Mucosa of descending colon (tissue), 3 donors: Measurements from ENCODE around the gene ALKBH4. TPM values are rescaled to one million over a fixed set of nuclear protein-coding genes. Genes with fewer than 3 reads are reported as not detected.
A peak's percentile ranks its signal among the peaks of the same experiment; 100 is the strongest.

ENCODE experiments used
- ATAC-seq: fragments of 200-7000 bp; cut with Tn5 transposase; one replicate; pipeline ENCODE4 v1.9.1; 2020; ENCODE audit warnings: mild to moderate bottlenecking, moderate library complexity
- DNase-seq, 3 donors: peaks; one replicate each; pipeline ENCODE4 v3.0.0-alpha.2; 2020
- H3K36me3 ChIP-seq: fragments of 200-600 bp; one replicate; pipeline ENCODE4 v1.8.0; 2021; ENCODE audit warnings: low read depth, mild to moderate bottlenecking
- H3K4me1 ChIP-seq: fragments of 200-600 bp; one replicate; pipeline ENCODE4 v1.8.0; 2021; ENCODE audit warnings: low read depth, mild to moderate bottlenecking
- H3K4me3 ChIP-seq: fragments of 200-600 bp; one replicate; pipeline ENCODE4 v1.8.0; 2021; ENCODE audit warnings: mild to moderate bottlenecking
- H3K9me3 ChIP-seq: fragments of 200-600 bp; one replicate; pipeline ENCODE4 v1.8.0; 2021; ENCODE audit warnings: mild to moderate bottlenecking
- CTCF ChIP-seq: fragments of 200-600 bp; IDR thresholded peaks from one replicate; pipeline ENCODE4 v1.8.0; 2022; ENCODE audit warnings: antibody characterized with exemption, mild to moderate bottlenecking
- intact Hi-C, 2 donors: fragments of 100-400 bp; cut with DNase I in 1 of 2; cut with micrococcal nuclease in 1 of 2; formaldehyde crosslinking; loops; one replicate each; pipeline versions ENCODE4 v1.11.0 to v1.11.1; 2022; cut with DNase I, micrococcal nuclease
- microRNA-seq: library from miRNA; unstranded; fragments of <30 nt; microRNA quantifications from one replicate; pipeline ENCODE4, GENCODE V29; 2019
- total RNA-seq, 3 donors: library from RNA; stranded (reverse); fragmentation: NEBNext Ultra II Directional in 2 of 3; extraction: Animal tissue kit (Norgen Biotek cat#: 25700) in 2 of 3; gene quantifications; one replicate each; pipeline versions ENCODE4 v1.2.1 to v1.2.4, GENCODE V29; 2021 to 2023
- donor health status: DM: no; HTN: no; CAD: no; lungs with moderate emphysema.
- donor health status: DM: no; HTN: no; CAD: no.
- donor health status: DM: no; HTN: yes; CAD: no.

The ALKBH4 gene
- total RNA-seq, 3 donors from 2014 or later: 8.4 to 11.1 (median 10.0) TPM

- no peak for DNase-seq
- intact Hi-C loops: no loop called here
Observed at GRCh38 chr7:102407910-102408309, 56.8 kb downstream of the ALKBH4 start.

More at GRCh38 chr7:102407910-102408309, 56.8 kb downstream of the ALKBH4 start:
- no peak for TF ChIP-seq CTCF
- Histone ChIP-seq H3K9me3 (no peaks in the 10 kb centered on the region), H3K36me3 (no peaks in the 10 kb centered on the region), H3K4me1 (no peaks in the 10 kb centered on the region), H3K4me3 (no peak overlapping the region)
- ATAC-seq: no peak

Small RNAs within 50 kb of the gene (microRNA-seq; reads per million reads assigned to microRNA genes)
- 3.0 reads per million, percentile 14 among the genes with 10 or more reads in this experiment for gene MIR4467
- gene MIR5090: 2.8 reads per million, percentile 11 among the genes with 10 or more reads in this experiment

Other genes starting within 250 kb of the ALKBH4 start
- 1 to 10 TPM; 2.3 to 3.7 (median 2.7) TPM for gene SH2B2, start 178.0 kb downstream of the ALKBH4 start, total RNA-seq
- gene SPDYE6, start 108.4 kb downstream of the ALKBH4 start, total RNA-seq: not detected
- gene PRKRIP1, start 68.5 kb downstream of the ALKBH4 start, total RNA-seq: 10 to 100 TPM; 15.1 to 24.1 (median 18.6) TPM
- gene ORAI2, start 31.3 kb downstream of the ALKBH4 start, total RNA-seq: 1 to 10 TPM; 2.8 to 9.8 (median 7.5) TPM
- gene LRWD1, start 121 bp upstream of the ALKBH4 start, total RNA-seq: 10 to 100 TPM; 12.7 to 17.6 (median 13.3) TPM
- gene POLR2J, start 14.1 kb upstream of the ALKBH4 start, total RNA-seq: 10 to 100 TPM; 44.0 to 59.3 (median 45.6) TPM
- gene RASA4B, start 52.9 kb upstream of the ALKBH4 start, total RNA-seq: 10 to 100 TPM in 2 of 3 donors, 1 to 10 TPM in 1; 8.0 to 30.8 (median 12.2) TPM
- 10 to 100 TPM in 2 of 3 donors, 1 to 10 TPM in 1; 9.7 to 23.9 (median 18.7) TPM for gene UPK3BL2, start 78.8 kb upstream of the ALKBH4 start, total RNA-seq
- gene SPDYE2, start 86.4 kb upstream of the ALKBH4 start, total RNA-seq: not detected
- gene POLR2J3, start 107.7 kb upstream of the ALKBH4 start, total RNA-seq: 10 to 100 TPM; 23.7 to 43.7 (median 27.5) TPM
- 10 to 100 TPM; 18.3 to 68.4 (median 21.5) TPM for gene RASA4, start 151.9 kb upstream of the ALKBH4 start, total RNA-seq
- gene UPK3BL1, start 177.9 kb upstream of the ALKBH4 start, total RNA-seq: 10 to 100 TPM; 10.7 to 23.1 (median 12.3) TPM
- not detected for gene SPDYE2B, start 185.5 kb upstream of the ALKBH4 start, total RNA-seq
- 10 to 100 TPM in 1 of 3 donors, 1 to 10 TPM in 2; 6.5 to 14.7 (median 8.8) TPM for gene POLR2J2, start 206.8 kb upstream of the ALKBH4 start, total RNA-seq